Calu3 (cell line): ENCODE measurements around the gene TMEM176A. TPM values are rescaled to one million over a fixed set of nuclear protein-coding genes. Genes with fewer than 3 reads are reported as not detected.
A peak's percentile ranks its signal among the peaks of the same experiment; 100 is the strongest.

Experiments used
- BruUV-seq: library from RNA; stranded (reverse); fragments of 400-500 nt; replicated peaks from 2 replicates; lab custom pipeline; 2021; lab: Mats Ljungman, UMichigan
- CTCF ChIA-PET: fragments of 300-600 bp; sonication (Branson Sonifier 250); formaldehyde crosslinking; loops from one replicate; lab custom pipeline; 2022; ENCODE audit warnings: antibody characterized with exemption; lab: Charles Lee
- DNase-seq: peaks from one replicate; pipeline ENCODE4 v3.0.0; 2022
- H3K27ac Mint-ChIP-seq: one replicate; pipeline ENCODE4 v1.8.0; 2022; ENCODE audit warnings: mixed read lengths; ENCODE audit not compliant: unreplicated experiment
- H3K27me3 Mint-ChIP-seq: one replicate; pipeline ENCODE4 v1.8.0; 2022; ENCODE audit warnings: mixed read lengths; ENCODE audit not compliant: unreplicated experiment
- H3K36me3 Mint-ChIP-seq: one replicate; pipeline ENCODE4 v1.8.0; 2022; ENCODE audit warnings: mild to moderate bottlenecking, moderate library complexity, mixed read lengths; ENCODE audit not compliant: insufficient read depth, unreplicated experiment
- H3K4me1 Mint-ChIP-seq: one replicate; pipeline ENCODE4 v1.8.0; 2022; ENCODE audit warnings: mild to moderate bottlenecking, low read depth, mixed read lengths; ENCODE audit not compliant: unreplicated experiment
- H3K4me3 Mint-ChIP-seq: one replicate; pipeline ENCODE4 v1.8.0; 2022; ENCODE audit warnings: mild to moderate bottlenecking, low read depth, moderate library complexity, mixed read lengths; ENCODE audit not compliant: unreplicated experiment
- H3K9me3 Mint-ChIP-seq: one replicate; pipeline ENCODE4 v1.8.0; 2022; ENCODE audit warnings: low read depth, mixed read lengths; ENCODE audit not compliant: unreplicated experiment
- intact Hi-C: fragments of 100-400 bp; cut with micrococcal nuclease; formaldehyde crosslinking; loops from one replicate; pipeline ENCODE4 v1.10.0; 2022; ENCODE audit not compliant: unreplicated experiment
- total RNA-seq: library from RNA; stranded (reverse); gene quantifications from 2 replicates; pipeline ENCODE4 v1.2.3, GENCODE V29; 2022
- TF ChIP-seq, protein P1 (sequence below): fragments of 200-600 bp; IDR thresholded peaks from one replicate; pipeline ENCODE4 v1.8.0; 2022; ENCODE audit warnings: antibody characterized with exemption; ENCODE audit not compliant: unreplicated experiment

Gene TMEM176A
- total RNA-seq, 1 experiment from 2014 or later, result 1.5 TPM

DNA sequence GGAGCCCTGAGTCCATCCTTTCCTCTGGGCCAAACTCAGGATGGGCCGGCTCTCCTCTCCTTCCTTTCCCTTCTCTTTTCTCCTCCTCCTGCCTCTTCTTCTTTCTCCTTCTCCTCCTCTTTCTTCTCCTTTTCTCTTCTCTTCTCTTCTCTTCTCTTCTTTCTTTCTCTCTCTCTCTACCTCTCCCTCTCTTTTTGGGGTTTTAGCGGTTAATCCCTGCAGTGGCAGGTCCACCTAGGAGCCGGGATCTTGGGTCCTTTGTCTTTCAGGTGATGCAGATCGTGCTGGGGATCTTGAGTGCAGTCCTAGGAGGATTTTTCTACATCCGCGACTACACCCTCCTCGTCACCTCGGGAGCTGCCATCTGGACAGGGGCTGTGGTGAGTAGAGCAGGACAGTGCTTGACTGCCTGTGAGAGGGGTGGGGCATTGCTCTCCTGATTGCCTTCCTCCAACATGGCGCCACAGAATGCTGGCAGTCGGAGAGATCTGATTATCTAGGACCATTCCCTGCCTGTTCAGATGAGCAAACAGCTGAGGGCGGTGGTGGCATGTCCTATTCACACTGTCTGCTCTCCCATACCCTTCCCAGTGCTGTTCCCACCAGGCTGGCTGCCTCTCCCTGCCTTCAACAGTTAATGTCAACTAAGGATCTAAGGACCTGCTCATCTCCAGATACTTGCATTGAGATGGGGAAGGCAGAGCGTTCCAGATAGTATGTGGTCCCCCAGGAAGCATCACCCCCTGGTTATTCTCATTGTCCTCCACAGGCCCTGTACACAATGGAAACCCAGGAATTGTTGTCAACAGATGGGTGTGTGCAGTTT, 1.6 kb downstream of the TMEM176A start:
- Mint-ChIP-seq H3K4me1 (no peaks in the 10 kb centered on the region), H3K27ac (no peak overlapping the region), H3K9me3 (no peaks in the 10 kb centered on the region), H3K4me3 (peak overlapping the region; percentile 67), H3K36me3 (no peaks in the 10 kb centered on the region), H3K27me3 (peaks cover 64% of the 10 kb centered on the region)
- TF ChIP-seq, protein P1, sequence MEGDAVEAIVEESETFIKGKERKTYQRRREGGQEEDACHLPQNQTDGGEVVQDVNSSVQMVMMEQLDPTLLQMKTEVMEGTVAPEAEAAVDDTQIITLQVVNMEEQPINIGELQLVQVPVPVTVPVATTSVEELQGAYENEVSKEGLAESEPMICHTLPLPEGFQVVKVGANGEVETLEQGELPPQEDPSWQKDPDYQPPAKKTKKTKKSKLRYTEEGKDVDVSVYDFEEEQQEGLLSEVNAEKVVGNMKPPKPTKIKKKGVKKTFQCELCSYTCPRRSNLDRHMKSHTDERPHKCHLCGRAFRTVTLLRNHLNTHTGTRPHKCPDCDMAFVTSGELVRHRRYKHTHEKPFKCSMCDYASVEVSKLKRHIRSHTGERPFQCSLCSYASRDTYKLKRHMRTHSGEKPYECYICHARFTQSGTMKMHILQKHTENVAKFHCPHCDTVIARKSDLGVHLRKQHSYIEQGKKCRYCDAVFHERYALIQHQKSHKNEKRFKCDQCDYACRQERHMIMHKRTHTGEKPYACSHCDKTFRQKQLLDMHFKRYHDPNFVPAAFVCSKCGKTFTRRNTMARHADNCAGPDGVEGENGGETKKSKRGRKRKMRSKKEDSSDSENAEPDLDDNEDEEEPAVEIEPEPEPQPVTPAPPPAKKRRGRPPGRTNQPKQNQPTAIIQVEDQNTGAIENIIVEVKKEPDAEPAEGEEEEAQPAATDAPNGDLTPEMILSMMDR, result no peak
- intact Hi-C loops, result no loop called here
- DNase-seq, result no peak
- CTCF ChIA-PET, result no interaction called here
- no TSS peak for BruUV-seq

DNA sequence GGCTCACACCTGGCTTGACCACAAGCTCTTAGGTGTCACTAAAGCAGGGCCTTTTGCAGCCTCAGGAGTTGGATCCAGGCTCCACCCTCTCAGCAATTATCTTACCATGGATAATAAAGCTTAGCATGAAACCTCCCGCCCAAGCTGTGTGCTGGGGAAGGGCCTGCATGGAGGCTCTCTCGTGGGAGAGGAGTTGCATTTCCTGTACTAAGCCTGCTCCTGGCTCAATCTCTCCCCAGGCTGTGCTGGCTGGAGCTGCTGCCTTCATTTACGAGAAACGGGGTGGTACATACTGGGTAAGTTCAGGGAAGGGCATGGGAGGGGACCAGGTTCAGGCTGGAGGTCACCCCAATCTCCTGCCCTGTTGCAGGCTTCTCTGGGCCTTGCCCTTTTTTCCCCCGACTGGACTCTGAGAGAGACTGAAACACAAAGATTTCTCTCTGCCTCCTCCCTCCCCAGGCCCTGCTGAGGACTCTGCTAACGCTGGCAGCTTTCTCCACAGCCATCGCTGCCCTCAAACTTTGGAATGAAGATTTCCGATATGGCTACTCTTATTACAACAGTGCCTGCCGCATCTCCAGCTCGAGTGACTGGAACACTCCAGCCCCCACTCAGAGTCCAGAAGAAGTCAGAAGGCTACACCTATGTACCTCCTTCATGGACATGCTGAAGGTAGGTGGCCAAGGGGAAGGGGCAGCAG, 2.7 kb downstream of the TMEM176A start:
- DNase-seq, result no peak
- H3K27me3 Mint-ChIP-seq, result peaks cover 61% of the 10 kb centered on the region
- H3K4me1 Mint-ChIP-seq, result peaks cover 4% of the 10 kb centered on the region
- no TSS peak for BruUV-seq
- no peak overlapping the region for H3K4me3 Mint-ChIP-seq
- intact Hi-C loops, result no loop called here
- no peaks in the 10 kb centered on the region for H3K9me3 Mint-ChIP-seq
- CTCF ChIA-PET, result no interaction called here
- no peaks in the 10 kb centered on the region for H3K36me3 Mint-ChIP-seq
- H3K27ac Mint-ChIP-seq, result no peak overlapping the region
- TF ChIP-seq, protein P1, result no peak

DNA sequence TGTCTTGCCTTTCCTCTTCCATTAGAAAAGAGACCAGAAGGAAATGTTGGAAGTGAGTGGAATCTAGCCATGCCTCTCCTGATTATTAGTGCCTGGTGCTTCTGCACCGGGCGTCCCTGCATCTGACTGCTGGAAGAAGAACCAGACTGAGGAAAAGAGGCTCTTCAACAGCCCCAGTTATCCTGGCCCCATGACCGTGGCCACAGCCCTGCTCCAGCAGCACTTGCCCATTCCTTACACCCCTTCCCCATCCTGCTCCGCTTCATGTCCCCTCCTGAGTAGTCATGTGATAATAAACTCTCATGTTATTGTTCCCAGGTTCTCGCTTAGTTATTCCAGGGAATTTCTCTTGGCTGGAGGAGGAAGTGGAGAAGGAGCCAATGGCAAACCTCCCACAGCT, 4.2 kb downstream of the TMEM176A start:
- no peak overlapping the region for H3K27ac Mint-ChIP-seq
- peaks cover 7% of the 10 kb centered on the region for H3K4me1 Mint-ChIP-seq
- CTCF ChIA-PET, result no interaction called here
- TF ChIP-seq, protein P1, result no peak
- no TSS peak for BruUV-seq
- H3K9me3 Mint-ChIP-seq, result peaks cover 3% of the 10 kb centered on the region
- no peaks in the 10 kb centered on the region for H3K36me3 Mint-ChIP-seq
- peaks cover 48% of the 10 kb centered on the region for H3K27me3 Mint-ChIP-seq
- no peak for DNase-seq
- intact Hi-C loops, result no loop called here
- no peak overlapping the region for H3K4me3 Mint-ChIP-seq

DNA sequence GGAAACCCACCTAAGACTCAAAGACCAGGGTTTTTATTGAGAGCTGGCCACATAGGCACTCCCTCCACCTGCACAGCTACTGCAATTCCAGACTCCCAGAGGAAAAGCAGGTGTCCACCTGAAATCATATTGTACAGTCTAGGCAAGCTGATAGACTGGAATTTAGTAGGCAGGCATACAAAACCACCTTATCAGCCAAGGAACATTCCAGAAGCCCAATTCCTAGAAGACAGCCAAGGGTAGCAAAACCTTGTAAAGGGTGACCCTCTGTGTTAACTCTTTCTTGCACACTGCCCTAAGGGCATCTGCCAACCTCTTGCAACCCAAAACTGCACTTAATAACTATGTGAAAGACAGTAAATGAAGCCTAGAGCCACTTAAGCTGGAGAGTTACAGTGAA, 5.3 kb downstream of the TMEM176A start:
- no TSS peak for BruUV-seq
- no peak overlapping the region for H3K4me3 Mint-ChIP-seq
- DNase-seq, result no peak
- CTCF ChIA-PET, result no interaction called here
- intact Hi-C loops, result no loop called here
- H3K27me3 Mint-ChIP-seq, result peaks cover 48% of the 10 kb centered on the region
- TF ChIP-seq, protein P1, result no peak
- H3K36me3 Mint-ChIP-seq, result no peaks in the 10 kb centered on the region
- peaks cover 7% of the 10 kb centered on the region for H3K4me1 Mint-ChIP-seq
- H3K27ac Mint-ChIP-seq, result no peak overlapping the region
- H3K9me3 Mint-ChIP-seq, result peaks cover 3% of the 10 kb centered on the region
